Stomach (tissue), 4 donors: ENCODE measurements around the gene RAB20.

Source experiments
- POLR2A ChIP-seq, 4 donors: fragments of 450-650 bp; IDR thresholded peaks; one replicate each; pipeline ENCODE4 v1.6.1; 2016; ENCODE audit warnings: antibody characterized with exemption in 4 of 4, control low read depth in 2 of 4, mild to moderate bottlenecking in 1 of 4, moderate library complexity in 1 of 4
- POLR2AphosphoS5 ChIP-seq, 3 donors: sonication (generic); formaldehyde crosslinking; IDR thresholded peaks; one replicate each; pipeline ENCODE4 v1.6.1; 2016; ENCODE audit warnings: antibody characterized with exemption in 3 of 3
- TF ChIP-seq, protein P1 (sequence below), 7 experiments: fragments of 450-650 bp in 4 of 7; fragments of 200-600 bp in 3 of 7; sonication (generic) in 3 of 7; IDR thresholded peaks; one replicate each; pipeline ENCODE4 v1.5.1; 2016 to 2019; ENCODE audit warnings: antibody characterized with exemption in 7 of 7, control low read depth in 2 of 7, mild to moderate bottlenecking in 1 of 7

DNA sequence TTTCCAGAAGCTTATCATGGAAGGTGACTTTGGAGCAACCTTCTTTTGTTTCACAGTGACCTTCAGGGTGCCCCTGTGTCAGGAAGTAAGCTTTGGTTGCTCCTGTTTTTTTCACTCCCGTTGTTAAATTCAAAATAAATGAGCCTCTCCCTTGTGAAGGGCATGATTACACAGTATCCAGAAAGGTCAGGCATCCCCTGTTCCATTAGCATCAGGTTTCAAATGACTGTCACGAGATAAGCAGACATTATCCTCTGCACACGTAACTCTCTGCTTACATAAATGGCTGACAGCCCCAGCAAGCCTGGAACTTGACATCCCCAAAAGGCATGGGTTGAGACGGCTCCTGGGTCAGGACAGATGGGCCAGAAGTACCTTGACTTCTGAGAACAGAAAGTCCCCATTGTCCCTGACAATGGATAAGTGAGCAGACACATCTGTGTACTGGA lies 52.0 kb downstream of the RAB20 start:
- TF ChIP-seq, protein P1, sequence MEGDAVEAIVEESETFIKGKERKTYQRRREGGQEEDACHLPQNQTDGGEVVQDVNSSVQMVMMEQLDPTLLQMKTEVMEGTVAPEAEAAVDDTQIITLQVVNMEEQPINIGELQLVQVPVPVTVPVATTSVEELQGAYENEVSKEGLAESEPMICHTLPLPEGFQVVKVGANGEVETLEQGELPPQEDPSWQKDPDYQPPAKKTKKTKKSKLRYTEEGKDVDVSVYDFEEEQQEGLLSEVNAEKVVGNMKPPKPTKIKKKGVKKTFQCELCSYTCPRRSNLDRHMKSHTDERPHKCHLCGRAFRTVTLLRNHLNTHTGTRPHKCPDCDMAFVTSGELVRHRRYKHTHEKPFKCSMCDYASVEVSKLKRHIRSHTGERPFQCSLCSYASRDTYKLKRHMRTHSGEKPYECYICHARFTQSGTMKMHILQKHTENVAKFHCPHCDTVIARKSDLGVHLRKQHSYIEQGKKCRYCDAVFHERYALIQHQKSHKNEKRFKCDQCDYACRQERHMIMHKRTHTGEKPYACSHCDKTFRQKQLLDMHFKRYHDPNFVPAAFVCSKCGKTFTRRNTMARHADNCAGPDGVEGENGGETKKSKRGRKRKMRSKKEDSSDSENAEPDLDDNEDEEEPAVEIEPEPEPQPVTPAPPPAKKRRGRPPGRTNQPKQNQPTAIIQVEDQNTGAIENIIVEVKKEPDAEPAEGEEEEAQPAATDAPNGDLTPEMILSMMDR (IDR thresholded peaks at IDR 0.05): no peak
- TF ChIP-seq POLR2AphosphoS5 (IDR thresholded peaks at IDR 0.05) (peak in 1 of 3 donors; percentile 27), POLR2A (IDR thresholded peaks at IDR 0.05) (no peak)
